Caco-2 (cell line): ENCODE data around the gene DVL1. TPM values are rescaled to one million over a fixed set of nuclear protein-coding genes. Genes with fewer than 3 reads are reported as not detected.
A peak's percentile ranks its signal among the peaks of the same experiment; 100 is the strongest.

Source experiments
- BruUV-seq: library from RNA; stranded (reverse); fragments of 400-500 nt; replicated peaks from 2 replicates; lab custom pipeline; 2021; lab: Mats Ljungman, UMichigan
- CTCF ChIA-PET: fragments of 300-600 bp; sonication (Branson Sonifier 250); formaldehyde crosslinking; loops from one replicate; lab custom pipeline; 2022; ENCODE audit warnings: antibody characterized with exemption; lab: Charles Lee
- POLR2A ChIA-PET: fragments of 300-600 bp; sonication (Branson Sonifier 250); formaldehyde crosslinking; loops from one replicate; lab custom pipeline; 2022; ENCODE audit warnings: antibody characterized with exemption; lab: Charles Lee
- DNase-seq, 2 experiments: peaks; one replicate each; pipeline versions ENCODE4 v3.0.0 to v3.0.0-alpha.2; 2020 to 2022
- H3K27me3 ChIP-seq: replicated peaks from 2 replicates; pipeline ENCODE4 v1.6.0; 2011; ENCODE audit warnings: low read length; ENCODE audit not compliant: control insufficient read depth, insufficient read depth
- H3K36me3 ChIP-seq: 2 replicates; pipeline ENCODE4 v1.5.1; 2011; ENCODE audit warnings: low read length; ENCODE audit not compliant: control insufficient read depth, insufficient read depth
- H3K4me1 ChIP-seq: fragments of 250-450 bp; sonication (Bioruptor Pico); 2 replicates; pipeline ENCODE4 v1.5.1; 2020; ENCODE audit warnings: mild to moderate bottlenecking
- H3K4me3 ChIP-seq: 2 replicates; pipeline ENCODE4 v1.5.1; 2011; ENCODE audit warnings: low read depth, mild to moderate bottlenecking, control low read depth, low read length
- H3K9me3 ChIP-seq: fragments of 250-450 bp; sonication (Bioruptor Pico); 2 replicates; pipeline ENCODE4 v1.5.1; 2020; ENCODE audit warnings: mild to moderate bottlenecking, moderate library complexity
- H3K27ac Mint-ChIP-seq: one replicate; pipeline ENCODE4 v1.8.0; 2022; ENCODE audit warnings: mixed read lengths; ENCODE audit not compliant: unreplicated experiment
- H3K27me3 Mint-ChIP-seq: one replicate; pipeline ENCODE4 v1.8.0; 2022; ENCODE audit warnings: mixed read lengths; ENCODE audit not compliant: insufficient read depth, unreplicated experiment
- H3K36me3 Mint-ChIP-seq: one replicate; pipeline ENCODE4 v1.8.0; 2022; ENCODE audit warnings: mild to moderate bottlenecking, mixed read lengths; ENCODE audit not compliant: insufficient read depth, unreplicated experiment
- H3K4me1 Mint-ChIP-seq: one replicate; pipeline ENCODE4 v1.8.0; 2022; ENCODE audit warnings: low read depth, mixed read lengths; ENCODE audit not compliant: unreplicated experiment
- H3K4me3 Mint-ChIP-seq: one replicate; pipeline ENCODE4 v1.8.0; 2022; ENCODE audit warnings: mild to moderate bottlenecking, moderate library complexity, mixed read lengths; ENCODE audit not compliant: unreplicated experiment
- H3K9me3 Mint-ChIP-seq: one replicate; pipeline ENCODE4 v1.8.0; 2022; ENCODE audit warnings: mixed read lengths; ENCODE audit not compliant: unreplicated experiment
- CTCF ChIP-seq, 2 experiments: fragments of 200-600 bp in 1 of 2; IDR thresholded peaks; 1 replicate in 1 of 2; 2 replicates in 1 of 2; pipeline versions ENCODE4 v1.5.1 to v1.8.0; 2011 to 2022; ENCODE audit warnings: antibody characterized with exemption in 1 of 2, control low read depth in 1 of 2, inconsistent platforms in 1 of 2, low read depth in 1 of 2, low read length in 1 of 2, mild to moderate bottlenecking in 1 of 2, moderate library complexity in 1 of 2; ENCODE audit not compliant: insufficient read depth in 1 of 2, severe bottlenecking in 1 of 2, unreplicated experiment in 1 of 2
- intact Hi-C: fragments of 100-400 bp; cut with micrococcal nuclease; formaldehyde crosslinking; loops from one replicate; pipeline ENCODE4 v1.10.0; 2022; ENCODE audit not compliant: unreplicated experiment
- total RNA-seq: library from RNA; stranded (reverse); gene quantifications from 2 replicates; pipeline ENCODE4 v1.2.3, GENCODE V29; 2022

The DVL1 gene
- total RNA-seq, 1 experiment from 2014 or later: 40.6 TPM

DNA sequence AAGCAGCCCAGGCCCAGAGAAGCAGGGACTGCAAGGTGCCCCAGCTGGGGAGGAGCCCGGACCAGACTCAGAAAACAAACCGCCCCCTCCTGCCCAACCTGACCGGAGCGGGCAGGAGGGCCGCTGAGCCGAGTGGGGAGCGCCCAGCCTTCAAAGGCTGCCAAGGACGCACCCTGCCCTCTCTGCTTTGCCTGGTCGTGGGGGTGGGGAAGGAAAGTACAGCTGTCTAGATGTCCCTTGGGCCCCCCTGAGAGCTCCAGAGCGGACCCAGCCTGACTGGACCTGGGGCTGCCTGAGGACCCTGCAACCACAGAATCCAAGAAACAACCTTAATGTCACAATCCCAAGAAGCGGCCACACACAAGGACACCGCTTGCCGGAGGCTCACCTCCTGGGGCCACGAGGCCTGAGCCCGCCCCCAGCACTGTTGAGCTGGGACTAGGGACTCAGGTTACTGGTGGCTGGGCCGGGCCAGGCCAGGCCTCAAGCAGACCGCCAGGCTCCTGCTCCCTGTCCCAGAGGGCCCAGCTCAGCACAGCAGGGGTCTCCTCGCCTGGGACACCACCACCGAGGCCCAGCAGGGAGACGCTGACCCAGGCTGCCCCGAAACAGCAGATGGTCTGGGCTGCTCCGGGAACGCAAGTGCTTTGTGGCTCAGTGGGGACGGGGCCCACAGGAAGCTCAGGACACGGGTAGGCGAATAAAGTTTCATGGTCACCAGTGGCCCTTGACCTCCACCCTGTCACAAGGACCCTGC is 1.4 kb downstream of the DVL1 start:
- Histone ChIP-seq H3K9me3 (no peaks in the 10 kb centered on the region), H3K36me3 (no peaks in the 10 kb centered on the region; the same call in 1 of the 2 replicates), H3K27me3 (no peaks in the 10 kb centered on the region), H3K4me1 (peaks cover 14% of the 10 kb centered on the region), H3K4me3 (peak overlapping the region; percentile 79)
- Mint-ChIP-seq H3K27ac (no peak overlapping the region), H3K9me3 (no peaks in the 10 kb centered on the region), H3K4me3 (peak overlapping the region; percentile 70), H3K36me3 (peaks cover 13% of the 10 kb centered on the region), H3K4me1 (no peaks in the 10 kb centered on the region), H3K27me3 (no peaks in the 10 kb centered on the region)
- no TSS peak for BruUV-seq
- CTCF ChIA-PET: interaction anchor here (0.9 to 1.3 kb wide), 2 partner anchors 28 to 43 kb away, joined by 3 to 4 read pairs; no protein-coding TSS in a partner anchor
- TF ChIP-seq CTCF (IDR thresholded peaks at IDR 0.05; ENCODE audit: insufficient read depth in 1 of 2, low read depth in 1 of 2, low read length in 1 of 2, severe bottlenecking in 1 of 2, unreplicated experiment in 1 of 2): no peak
- intact Hi-C loops: loop anchor here (10.0 kb wide), 1 partner anchor 157 kb away; no protein-coding TSS in a partner anchor
- no peak for DNase-seq
- POLR2A ChIA-PET: interaction anchor here (0.5 to 0.9 kb wide), 2 partner anchors 28 to 74 kb away, joined by 3 to 4 read pairs; partner anchors contain the start of gene AURKAIP1

- peaks cover 14% of the 10 kb centered on the region for H3K4me1 ChIP-seq
- H3K9me3 Mint-ChIP-seq: no peaks in the 10 kb centered on the region
- H3K4me3 Mint-ChIP-seq: no peak overlapping the region
- no peak overlapping the region for H3K27ac Mint-ChIP-seq
- CTCF ChIA-PET: no interaction called here
- no peaks in the 10 kb centered on the region for H3K27me3 Mint-ChIP-seq
- no peaks in the 10 kb centered on the region for H3K9me3 ChIP-seq
- H3K36me3 Mint-ChIP-seq: peaks cover 10% of the 10 kb centered on the region
- no peaks in the 10 kb centered on the region for H3K4me1 Mint-ChIP-seq
- H3K27me3 ChIP-seq: no peaks in the 10 kb centered on the region
- DNase-seq: no peak
- H3K36me3 ChIP-seq: no peaks in the 10 kb centered on the region; the same call in 1 of the 2 replicates
- H3K4me3 ChIP-seq: no peak overlapping the region
- no peak for TF ChIP-seq CTCF (IDR thresholded peaks at IDR 0.05; ENCODE audit: insufficient read depth in 1 of 2, low read depth in 1 of 2, low read length in 1 of 2, severe bottlenecking in 1 of 2, unreplicated experiment in 1 of 2)
- POLR2A ChIA-PET: no interaction called here
- intact Hi-C loops: loop anchor here (10.0 kb wide), 1 partner anchor 158 kb away; no protein-coding TSS in a partner anchor
- TSS peak; percentile 56 for BruUV-seq
Observed at GRCh38 chr1:1347026-1347595, 2.1 kb downstream of the DVL1 start.

DNA sequence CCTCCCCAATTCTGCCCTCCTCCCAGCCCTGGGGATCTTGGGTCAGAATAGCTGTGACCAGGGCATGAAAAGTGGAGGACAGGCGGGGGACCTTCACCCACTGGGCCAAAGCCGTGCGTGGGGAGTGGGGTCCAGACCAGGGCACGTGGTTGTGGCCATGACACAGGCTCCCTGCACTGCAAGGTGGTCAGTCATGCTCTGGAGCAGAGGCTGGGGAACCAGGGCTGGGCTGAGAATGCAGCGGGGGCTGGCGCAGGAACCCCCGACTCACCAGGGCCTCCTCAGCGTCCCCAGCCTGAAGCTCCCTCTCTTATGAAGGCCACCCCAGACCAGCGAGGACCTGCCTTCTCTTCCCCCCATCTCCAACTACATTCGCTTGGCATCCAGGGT is 2.7 kb downstream of the DVL1 start:
- Mint-ChIP-seq H3K4me3 (no peak overlapping the region), H3K27ac (no peak overlapping the region), H3K36me3 (peaks cover 8% of the 10 kb centered on the region), H3K27me3 (no peaks in the 10 kb centered on the region), H3K9me3 (no peaks in the 10 kb centered on the region), H3K4me1 (no peaks in the 10 kb centered on the region)
- intact Hi-C loops: loop anchor here (10.0 kb wide), 1 partner anchor 158 kb away; no protein-coding TSS in a partner anchor
- Histone ChIP-seq H3K4me3 (no peak overlapping the region), H3K4me1 (peaks cover 14% of the 10 kb centered on the region), H3K9me3 (no peaks in the 10 kb centered on the region), H3K27me3 (no peaks in the 10 kb centered on the region), H3K36me3 (no peaks in the 10 kb centered on the region; the same call in 1 of the 2 replicates)
- DNase-seq: no peak
- ChIA-PET POLR2A (no interaction called here), CTCF (no interaction called here)
- no peak for TF ChIP-seq CTCF (IDR thresholded peaks at IDR 0.05; ENCODE audit: insufficient read depth in 1 of 2, low read depth in 1 of 2, low read length in 1 of 2, severe bottlenecking in 1 of 2, unreplicated experiment in 1 of 2)
- no TSS peak for BruUV-seq
